HUES64 (cell line): ENCODE measurements around the gene TDRD9.

Source experiments
- H3K27ac ChIP-seq: 2 replicates; pipeline ENCODE4 v1.7.0; 2013; ENCODE audit warnings: low read depth, low read length, inconsistent platforms
- H3K27me3 ChIP-seq: 2 replicates; pipeline ENCODE4 v1.6.1; 2013; ENCODE audit warnings: mild to moderate bottlenecking, low read length; ENCODE audit not compliant: insufficient read depth
- H3K36me3 ChIP-seq: 2 replicates; pipeline ENCODE4 v1.6.1; 2013; ENCODE audit warnings: mild to moderate bottlenecking, low read length; ENCODE audit not compliant: insufficient read depth
- H3K4me1 ChIP-seq: 2 replicates; pipeline ENCODE4 v1.6.1; 2013; ENCODE audit warnings: mild to moderate bottlenecking, low read length, moderate library complexity; ENCODE audit not compliant: insufficient read depth
- H3K4me3 ChIP-seq: 2 replicates; pipeline ENCODE4 v1.5.1; 2013; ENCODE audit warnings: mild to moderate bottlenecking, low read length, moderate library complexity
- H3K9ac ChIP-seq: 2 replicates; pipeline ENCODE4 v1.6.1; 2013; ENCODE audit warnings: mild to moderate bottlenecking, low read depth, low read length
- H3K9me3 ChIP-seq: 2 replicates; pipeline ENCODE4 v1.6.1; 2013; ENCODE audit warnings: low read depth, low read length; ENCODE audit not compliant: insufficient read depth
- WGBS: fragments of 150-250, 120-280 bp; methylation state at CpG from one replicate; pipeline ENCODE4 v1.1.7; 2013; ENCODE audit warnings: missing lambda C conversion rate; 5-methylcytosine and 5-hydroxymethylcytosine counted together

TDRD9 gene

GRCh38 chr14:104095426-104096310 lies 167.4 kb downstream of the TDRD9 start:
- H3K9me3 ChIP-seq = no peaks in the 10 kb centered on the region
- 95% methylated on average over 31 of the region's 31 CpGs for WGBS

GRCh38 chr14:104096318-104096717 lies 168.1 kb downstream of the TDRD9 start:
- H3K9ac ChIP-seq = no peak overlapping the region
- 93% methylated on average over 14 of the region's 14 CpGs for WGBS
- H3K27ac ChIP-seq = no peak overlapping the region
- peaks cover 2% of the 10 kb centered on the region; the same call in 1 of the 2 replicates for H3K4me1 ChIP-seq
- H3K27me3 ChIP-seq = no peaks in the 10 kb centered on the region; the same call in 1 of the 2 replicates
- H3K36me3 ChIP-seq = no peaks in the 10 kb centered on the region
- H3K9me3 ChIP-seq = no peaks in the 10 kb centered on the region
- H3K4me3 ChIP-seq = no peak overlapping the region

More at GRCh38 chr14:104095426-104096310, 167.4 kb downstream of the TDRD9 start:
- Histone ChIP-seq H3K27ac (no peak overlapping the region), H3K9ac (no peak overlapping the region), H3K4me3 (no peak overlapping the region), H3K36me3 (no peaks in the 10 kb centered on the region), H3K27me3 (no peaks in the 10 kb centered on the region; the same call in 1 of the 2 replicates), H3K4me1 (peaks cover 2% of the 10 kb centered on the region; the same call in 1 of the 2 replicates)

GRCh38 chr14:104096751-104097700 lies 168.8 kb downstream of the TDRD9 start:
- Histone ChIP-seq H3K9me3 (no peaks in the 10 kb centered on the region), H3K4me1 (peaks cover 2% of the 10 kb centered on the region; the same call in 1 of the 2 replicates), H3K27me3 (no peaks in the 10 kb centered on the region; the same call in 1 of the 2 replicates), H3K9ac (no peak overlapping the region), H3K36me3 (no peaks in the 10 kb centered on the region), H3K4me3 (no peak overlapping the region), H3K27ac (no peak overlapping the region)
- WGBS = 88% methylated on average over 24 of the region's 25 CpGs

GRCh38 chr14:104098272-104099095 lies 170.2 kb downstream of the TDRD9 start:
- Histone ChIP-seq H3K9me3 (no peaks in the 10 kb centered on the region), H3K4me1 (peaks cover 2% of the 10 kb centered on the region; the same call in 1 of the 2 replicates), H3K27ac (no peak overlapping the region), H3K4me3 (no peak overlapping the region), H3K9ac (no peak overlapping the region), H3K36me3 (no peaks in the 10 kb centered on the region), H3K27me3 (no peaks in the 10 kb centered on the region; the same call in 1 of the 2 replicates)
- 93% methylated on average over 25 of the region's 25 CpGs for WGBS

- Histone ChIP-seq H3K9ac (no peak overlapping the region), H3K9me3 (no peaks in the 10 kb centered on the region), H3K4me3 (no peak overlapping the region), H3K36me3 (no peaks in the 10 kb centered on the region), H3K27me3 (no peaks in the 10 kb centered on the region; the same call in 1 of the 2 replicates), H3K27ac (no peak overlapping the region), H3K4me1 (0 out of 2 replicates have a peak, but pooled peaks cover 2% of the 10 kb centered on the region)
- WGBS = 88% methylated on average over 26 of the region's 26 CpGs
These were observed 171.1 kb downstream of the TDRD9 start for GRCh38 chr14:104099096-104100041.

GRCh38 chr14:104100171-104101085 lies 172.2 kb downstream of the TDRD9 start:
- no peak overlapping the region for H3K9ac ChIP-seq
- no peak overlapping the region for H3K27ac ChIP-seq
- no peaks in the 10 kb centered on the region for H3K4me1 ChIP-seq
- no peaks in the 10 kb centered on the region; the same call in 1 of the 2 replicates for H3K27me3 ChIP-seq
- H3K36me3 ChIP-seq = no peaks in the 10 kb centered on the region
- no peak overlapping the region for H3K4me3 ChIP-seq
- WGBS = 91% methylated on average over 23 of the region's 23 CpGs
- no peaks in the 10 kb centered on the region for H3K9me3 ChIP-seq

GRCh38 chr14:104101086-104101621 lies 172.9 kb downstream of the TDRD9 start:
- Histone ChIP-seq H3K9me3 (no peaks in the 10 kb centered on the region), H3K27ac (no peak overlapping the region), H3K4me3 (no peak overlapping the region), H3K36me3 (no peaks in the 10 kb centered on the region), H3K9ac (no peak overlapping the region), H3K27me3 (no peaks in the 10 kb centered on the region; the same call in 1 of the 2 replicates), H3K4me1 (no peaks in the 10 kb centered on the region)
- 89% methylated on average over 16 of the region's 16 CpGs for WGBS

- 97% methylated on average over 15 of the region's 16 CpGs for WGBS
- Histone ChIP-seq H3K4me1 (no peaks in the 10 kb centered on the region), H3K36me3 (no peaks in the 10 kb centered on the region)
These were observed 173.5 kb downstream of the TDRD9 start for GRCh38 chr14:104101651-104102281.

More at GRCh38 chr14:104101651-104102281, 173.5 kb downstream of the TDRD9 start:
- Histone ChIP-seq H3K9ac (no peak overlapping the region), H3K9me3 (no peaks in the 10 kb centered on the region), H3K27me3 (no peaks in the 10 kb centered on the region; the same call in 1 of the 2 replicates), H3K27ac (no peak overlapping the region), H3K4me3 (no peak overlapping the region)
